Testis (tissue), 2 donors: ENCODE measurements around the gene SARS1.

Experiments used
- CTCF ChIP-seq, 3 experiments: fragments of 450-650 bp in 2 of 3; fragments of 200-600 bp in 1 of 3; sonication (generic) in 1 of 3; IDR thresholded peaks; one replicate each; pipeline ENCODE4 v1.5.1; 2016 to 2019; ENCODE audit warnings: antibody characterized with exemption in 3 of 3, mild to moderate bottlenecking in 2 of 3, moderate library complexity in 1 of 3
- POLR2A ChIP-seq: fragments of 450-650 bp; IDR thresholded peaks from one replicate; pipeline ENCODE4 v1.6.1; 2017; ENCODE audit warnings: antibody characterized with exemption, mild to moderate bottlenecking, moderate library complexity

- no peak for TF ChIP-seq CTCF (IDR thresholded peaks at IDR 0.05)
- TF ChIP-seq POLR2A = no peak
These were observed 49.2 kb upstream of the SARS1 start for GRCh38 chr1:109164538-109164937.
